ENCODE data around the gene SCYGR2.
"Not testable (repeated sequence)": the region's sequence is repeated elsewhere in the genome, so short reads cannot be mapped to it uniquely, and the experiment has no call there.

SCYGR2 gene, protein sequence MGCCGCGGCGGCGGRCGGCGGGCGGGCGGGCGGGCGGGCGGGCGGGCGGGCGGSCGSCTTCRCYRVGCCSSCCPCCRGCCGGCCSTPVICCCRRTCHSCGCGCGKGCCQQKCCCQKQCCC

DNA sequence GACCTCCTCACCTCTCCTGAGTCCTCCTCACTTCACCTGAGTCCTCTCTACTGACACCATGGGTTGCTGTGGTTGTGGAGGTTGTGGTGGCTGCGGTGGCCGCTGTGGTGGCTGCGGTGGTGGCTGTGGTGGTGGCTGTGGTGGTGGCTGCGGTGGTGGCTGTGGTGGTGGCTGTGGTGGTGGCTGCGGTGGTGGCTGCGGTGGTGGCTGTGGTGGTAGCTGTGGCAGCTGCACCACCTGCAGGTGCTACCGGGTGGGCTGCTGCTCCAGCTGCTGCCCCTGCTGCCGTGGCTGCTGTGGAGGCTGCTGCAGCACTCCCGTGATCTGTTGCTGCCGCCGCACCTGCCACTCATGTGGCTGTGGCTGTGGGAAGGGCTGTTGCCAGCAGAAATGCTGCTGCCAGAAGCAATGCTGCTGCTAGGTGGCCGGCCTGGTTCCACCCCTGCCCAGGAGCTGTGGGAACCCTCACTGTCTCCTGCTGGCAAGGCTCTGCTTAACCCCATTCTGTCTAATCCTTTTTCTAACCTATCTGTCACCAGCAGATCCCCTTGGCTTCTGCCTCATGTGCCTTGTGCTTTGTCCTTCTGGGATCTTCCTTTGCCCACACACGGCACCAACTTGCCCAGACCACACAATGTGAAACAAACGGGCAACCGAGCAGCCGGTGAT, at the start of gene SCYGR2:
Gene SCYGR2 (plus strand): TSS at position 59 of the 669 bp plus-strand sequence. CDS start 0 bp downstream, at position 59.
- not testable (repeated sequence) for DNase-seq

GRCh38 chr2:227551836-227552235, 46.9 kb upstream of the SCYGR2 start:
- DNase-seq = no peak

- no peak for DNase-seq
These were observed 36.1 kb upstream of the SCYGR2 start for GRCh38 chr2:227562581-227562980.

DNA sequence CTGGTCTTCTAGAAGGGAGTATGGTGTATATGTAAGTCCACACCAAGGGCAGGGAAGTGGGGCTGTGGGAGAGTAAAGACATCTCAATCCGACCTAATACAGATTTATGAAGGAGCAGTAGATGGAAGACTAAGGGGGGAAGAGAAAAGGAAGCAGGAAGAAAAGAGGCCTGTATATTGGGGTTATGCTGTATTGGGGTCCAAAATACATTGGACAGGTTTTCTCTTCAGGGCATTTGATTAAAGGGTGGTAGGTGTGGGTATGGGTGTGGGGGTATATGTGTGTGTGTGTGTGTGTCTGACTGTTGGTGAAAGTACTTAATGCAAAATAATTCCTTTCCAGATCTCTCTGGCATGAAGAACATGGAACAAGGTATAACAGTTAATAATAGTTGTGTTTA, 33.6 kb upstream of the SCYGR2 start:
- no peak for DNase-seq

DNA sequence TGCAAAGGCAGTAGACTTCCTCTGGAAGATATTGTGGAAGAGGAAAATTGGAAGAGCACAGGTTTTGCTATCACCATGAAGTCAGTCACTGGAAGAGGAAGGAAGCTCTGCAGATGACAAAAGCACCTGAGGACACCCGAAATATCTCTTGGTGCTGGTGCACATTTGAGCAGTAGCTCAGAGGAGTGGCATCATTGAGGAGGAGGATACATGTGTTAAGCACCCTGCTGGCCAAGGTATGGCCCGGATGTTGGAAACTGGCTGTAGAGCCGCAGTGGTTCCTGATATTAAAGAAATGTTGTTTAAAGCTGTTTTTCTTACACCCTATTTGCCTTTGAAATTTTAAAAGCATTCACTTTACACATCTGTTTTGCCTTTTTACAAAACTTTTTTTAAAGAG, 32.7 kb upstream of the SCYGR2 start:
- DNase-seq = no peak

GRCh38 chr2:227568852-227569169, 29.9 kb upstream of the SCYGR2 start:
- DNase-seq = no peak

- DNase-seq = no peak
These were observed 28.1 kb upstream of the SCYGR2 start for GRCh38 chr2:227570615-227571014.

DNA sequence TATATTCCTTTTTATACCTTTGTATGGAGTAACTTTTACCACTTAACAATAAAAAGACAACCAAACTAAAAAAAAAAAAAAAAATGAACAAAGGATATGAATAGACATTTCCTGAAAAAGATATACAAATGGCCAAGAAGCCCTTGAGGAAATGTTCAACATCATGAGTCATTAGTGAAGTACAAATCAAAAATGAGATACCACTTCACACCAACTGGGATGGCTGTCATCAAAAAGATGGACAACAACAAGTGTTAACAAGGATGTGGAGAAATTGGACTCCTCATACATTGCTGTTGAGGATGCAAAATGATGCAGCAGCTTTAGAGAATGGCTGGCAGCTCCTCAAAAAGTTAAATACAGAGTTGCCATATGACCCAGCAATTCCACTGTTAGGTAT, 22.6 kb upstream of the SCYGR2 start:
- no peak for DNase-seq

- DNase-seq = no peak
These were observed 21.9 kb upstream of the SCYGR2 start for GRCh38 chr2:227576812-227577211.

- no peak for DNase-seq
These were observed 21.1 kb upstream of the SCYGR2 start for GRCh38 chr2:227577555-227577954.

DNA sequence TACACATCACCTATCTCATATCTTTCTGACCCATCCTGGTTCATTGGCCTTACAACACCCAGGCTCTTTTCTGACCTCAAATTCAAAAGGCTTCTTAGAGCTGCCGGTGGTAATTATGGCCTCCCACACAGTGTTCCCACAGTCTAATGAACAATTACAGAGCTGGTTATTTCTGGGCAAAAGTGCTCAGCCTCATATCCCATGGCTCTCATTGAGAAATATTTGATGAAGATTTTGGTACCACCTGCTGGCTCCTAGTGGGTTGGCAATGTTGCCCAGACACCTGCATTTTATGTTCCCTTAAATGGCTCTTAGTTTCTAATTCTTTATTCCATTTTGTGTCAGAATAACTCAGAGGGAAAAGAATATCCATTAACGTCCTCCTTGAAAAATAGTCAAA, 20.1 kb upstream of the SCYGR2 start:
- DNase-seq = no peak

- no peak for DNase-seq
These were observed 18.9 kb upstream of the SCYGR2 start for GRCh38 chr2:227579791-227580190.

DNA sequence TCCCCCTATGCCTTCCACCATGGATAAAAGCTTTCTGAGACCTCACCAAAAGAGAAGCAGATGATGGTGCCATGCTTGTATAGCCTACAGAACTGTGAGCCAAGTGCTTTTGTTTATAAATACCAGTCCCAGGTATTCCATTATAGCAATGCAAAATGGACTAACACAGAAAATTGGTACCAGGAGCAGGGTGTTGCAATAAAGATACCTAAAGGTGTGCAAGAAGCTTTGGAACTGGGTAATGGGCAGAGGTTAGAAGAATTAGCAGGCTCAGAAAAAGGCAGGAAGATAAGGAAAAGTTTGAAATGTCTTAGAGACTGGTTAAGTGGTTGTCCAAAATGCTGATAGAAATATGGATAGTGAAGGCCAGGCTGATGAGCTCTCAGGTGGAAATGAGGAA, 16.3 kb upstream of the SCYGR2 start:
- no peak for DNase-seq

DNA sequence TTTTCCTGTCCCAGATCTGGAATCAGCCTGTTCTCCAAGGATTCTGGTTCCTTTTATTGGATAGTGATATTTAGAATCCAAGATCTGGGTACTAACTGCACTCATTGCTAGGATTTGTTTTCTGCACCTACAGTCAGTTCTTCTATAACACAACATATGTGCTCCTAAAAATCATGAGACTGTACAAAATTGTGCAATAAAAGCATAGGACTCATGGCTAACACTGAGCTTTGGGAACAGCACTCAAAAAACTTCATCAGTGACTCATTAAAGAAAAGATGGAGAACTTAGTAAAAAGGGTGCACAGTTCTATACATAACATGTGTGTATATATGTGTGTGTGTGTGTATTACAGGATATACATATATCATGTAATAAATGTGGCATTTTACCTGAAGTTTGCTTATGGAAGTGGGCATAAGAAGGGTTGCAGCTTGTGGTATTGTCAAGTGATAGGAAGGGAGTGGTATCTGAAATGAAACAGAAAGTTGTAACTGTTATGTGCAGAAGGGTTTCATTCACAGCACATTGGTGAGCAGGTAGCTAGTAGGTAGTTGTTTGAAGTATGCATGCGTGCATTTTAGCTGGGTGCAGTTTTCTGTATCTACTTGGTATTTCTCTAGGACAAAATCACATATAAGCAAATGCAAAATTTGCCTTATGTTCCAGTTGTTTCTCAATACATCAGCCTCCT, 5.9 kb upstream of the SCYGR2 start:
- no peak for DNase-seq

DNA sequence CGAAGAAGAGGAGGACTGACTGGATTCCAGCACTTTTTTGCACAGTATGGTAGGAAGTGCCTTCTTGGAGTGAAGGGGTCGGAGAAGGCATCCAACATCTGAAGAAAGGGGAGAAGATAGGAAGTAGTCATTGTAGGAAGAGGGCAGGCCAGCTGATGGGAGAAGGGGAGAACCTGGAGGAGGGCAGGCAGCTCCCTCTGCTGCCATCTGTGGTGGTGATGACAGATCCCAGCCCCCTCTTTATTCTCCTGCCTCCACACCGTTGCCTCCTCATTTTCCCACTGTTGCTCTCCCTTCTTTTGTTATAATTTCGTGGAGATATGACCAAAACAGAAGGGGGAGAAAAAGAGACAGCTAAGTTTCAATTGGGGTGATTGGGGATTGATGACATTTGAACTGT, 2.9 kb upstream of the SCYGR2 start:
- no peak for DNase-seq

- no peak for DNase-seq
These were observed 1.7 kb upstream of the SCYGR2 start for GRCh38 chr2:227597036-227597435.

DNA sequence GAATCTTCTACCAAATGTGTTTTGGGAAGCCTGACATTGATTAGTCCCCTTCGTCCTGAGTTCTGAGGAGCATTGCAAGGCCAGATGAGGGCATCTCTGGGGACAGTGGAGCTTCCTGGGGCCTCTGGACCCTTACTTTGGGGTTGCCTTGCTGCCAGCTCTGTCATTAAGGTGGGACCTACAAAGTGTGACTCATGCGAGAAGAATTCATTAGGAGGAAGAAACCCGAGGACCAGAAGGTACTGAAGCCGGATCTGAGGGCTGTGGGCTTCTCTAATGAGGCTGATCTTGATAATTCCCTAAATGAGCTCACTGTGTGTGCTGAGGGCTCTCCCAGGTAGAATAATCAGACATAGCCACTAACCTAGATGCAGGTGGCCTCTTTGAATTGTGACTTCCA, 695 bp upstream of the SCYGR2 start:
- DNase-seq = no peak

DNA sequence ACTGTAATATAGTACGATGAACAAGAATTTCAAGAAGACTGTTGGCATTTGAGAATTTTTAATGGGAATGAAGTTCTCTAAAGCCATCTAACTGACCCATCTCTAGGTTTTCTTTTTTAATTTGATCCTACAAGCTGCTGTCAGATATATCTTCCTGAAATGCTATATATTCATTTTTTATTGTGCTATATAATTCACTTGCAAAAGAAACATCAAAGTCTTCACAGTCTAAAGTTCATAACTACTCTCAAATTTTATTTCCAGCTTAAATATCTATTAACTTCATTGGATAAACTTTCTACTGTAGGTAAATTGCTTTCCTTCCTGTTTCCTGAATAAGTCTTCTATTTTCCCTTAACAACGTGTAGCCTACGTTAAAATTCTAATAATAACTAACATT, 3.7 kb downstream of the SCYGR2 start:
- no peak for DNase-seq

DNA sequence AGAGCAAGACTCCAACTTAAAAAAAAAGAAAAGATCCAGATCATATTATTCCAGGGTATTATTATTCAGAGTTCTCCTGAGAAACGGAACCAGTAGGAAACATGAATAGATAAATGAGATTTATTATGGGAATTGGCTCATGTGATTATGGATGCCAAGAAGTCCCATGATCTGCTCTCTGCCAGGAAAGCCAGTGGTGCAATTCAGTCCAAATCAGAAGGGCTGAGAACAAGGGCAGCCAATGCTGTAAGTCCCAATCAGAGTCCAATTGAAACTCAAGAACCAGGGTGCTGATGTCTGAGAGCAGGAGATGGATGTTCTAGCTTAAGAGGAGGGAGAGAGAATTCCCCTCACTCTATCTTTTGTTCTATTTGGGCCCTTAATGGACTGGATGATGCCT, 7.8 kb downstream of the SCYGR2 start:
- no peak for DNase-seq

GRCh38 chr2:227607941-227608340, 9.2 kb downstream of the SCYGR2 start:
- no peak for DNase-seq

DNA sequence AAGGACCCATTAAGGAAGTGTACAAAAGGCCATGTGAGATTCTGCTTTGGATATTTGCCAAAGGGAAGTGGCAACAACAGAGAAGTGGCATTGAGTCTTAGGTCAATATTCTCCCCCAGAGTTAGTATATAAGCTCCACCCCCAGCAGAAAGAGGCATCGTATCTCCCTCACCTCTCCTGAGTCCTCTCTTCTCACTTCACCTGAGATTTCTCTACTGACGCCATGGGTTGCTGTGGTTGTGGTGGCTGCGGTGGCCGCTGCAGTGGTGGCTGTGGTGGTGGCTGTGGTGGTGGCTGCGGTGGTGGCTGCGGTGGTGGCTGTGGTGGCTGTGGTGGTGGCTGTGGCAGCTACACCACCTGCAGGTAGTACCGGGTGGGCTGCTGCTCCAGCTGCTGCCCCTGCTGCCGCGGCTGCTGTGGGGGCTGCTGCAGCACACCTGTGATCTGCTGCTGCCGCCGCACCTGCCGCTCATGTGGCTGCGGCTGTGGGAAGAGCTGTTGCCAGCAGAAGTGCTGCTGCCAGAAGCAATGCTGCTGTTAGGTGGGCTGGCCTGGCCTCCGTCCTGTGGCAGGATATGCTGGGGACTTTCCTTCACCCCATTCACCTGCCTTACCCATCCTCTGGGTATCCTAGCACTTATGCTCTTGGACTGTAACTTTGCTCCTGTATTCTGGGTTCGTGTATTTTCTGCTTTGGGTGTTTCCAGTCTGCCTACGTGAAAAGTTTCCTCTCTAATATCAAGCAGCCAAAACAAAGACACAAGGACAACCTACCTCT, 10.1 kb downstream of the SCYGR2 start:
- DNase-seq = peak; percentile 61

- DNase-seq = no peak
These were observed 11.4 kb downstream of the SCYGR2 start for GRCh38 chr2:227610123-227610522.

- DNase-seq = no peak
These were observed 14.0 kb downstream of the SCYGR2 start for GRCh38 chr2:227612546-227613271.

Measured in activated CD8-positive, alpha-beta memory T cell treated with anti-CD3 and anti-CD28 coated beads for 24 hours (primary cell).